ENCODE measurements around the gene CORO6.

GRCh38 chr17:29588562-29589411 is 33.9 kb downstream of the CORO6 start:
- TF ChIP-seq POLR2A (IDR thresholded peaks at IDR 0.05): no peak
- no peak for TF ChIP-seq CTCF (IDR thresholded peaks at IDR 0.05)
